ENCODE results near the gene UBE2D1. TPM values are rescaled to one million over a fixed set of nuclear protein-coding genes. Genes with fewer than 3 reads are reported as not detected.
A peak's percentile ranks its signal among the peaks of the same experiment; 100 is the strongest.

The UBE2D1 gene
- total and polyA plus RNA-seq, 2 of the 13 experiments (the other 11 are each of a cell fraction or from before 2014, with no cell fraction given), result 6.2 to 13.8 TPM

DNA sequence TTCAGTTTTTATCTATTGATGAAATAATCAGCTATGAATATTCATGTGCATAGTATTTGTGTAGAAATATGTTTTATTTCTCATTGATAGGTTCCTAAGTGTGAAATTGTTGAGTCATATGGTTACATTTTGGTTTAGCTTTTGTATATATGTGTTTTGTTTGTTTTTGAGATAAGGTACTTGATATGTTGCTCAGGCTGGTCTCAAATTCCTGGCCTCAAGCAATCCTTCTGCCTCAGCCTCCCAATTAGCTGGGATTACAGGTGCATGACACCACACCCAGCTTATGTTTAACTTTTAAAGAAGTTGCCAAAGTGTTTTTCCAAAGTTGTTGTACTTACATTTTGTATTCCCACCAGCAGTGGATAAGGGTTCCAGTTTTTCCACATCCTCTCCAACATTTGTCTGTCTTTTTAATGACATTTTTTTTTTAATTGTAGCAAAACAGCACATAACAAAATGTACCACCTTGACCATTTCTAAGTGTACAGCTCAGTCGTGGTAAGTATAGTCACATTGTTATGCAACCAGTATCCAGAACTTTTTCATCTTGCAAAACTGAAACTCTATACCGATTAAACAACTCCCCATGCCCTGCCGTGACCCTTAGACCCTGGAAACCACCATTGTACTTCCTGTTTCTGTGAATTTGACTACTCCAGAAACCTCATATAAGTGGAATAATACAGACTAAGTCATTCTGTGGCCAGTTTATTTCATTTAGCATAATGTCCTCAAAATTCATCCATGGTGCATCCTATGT, 12.6 kb upstream of the UBE2D1 start (continued):
- TF ChIP-seq HOMEZ (CRISPR knock-in tag; IDR thresholded peaks at IDR 0.05; ENCODE audit: low read depth) (peak; percentile 87), KDM6A (CRISPR knock-in tag; IDR thresholded peaks at IDR 0.05; ENCODE audit: low read depth) (peak; percentile 27; the same call in 1 of the 2 replicates), MEIS1 (CRISPR knock-in tag; IDR thresholded peaks at IDR 0.05; ENCODE audit: borderline replicate concordance) (no peak), ZNF335 (CRISPR knock-in tag; IDR thresholded peaks at IDR 0.05) (no peak), ZNF678 (CRISPR knock-in tag; IDR thresholded peaks at IDR 0.05) (no peak), THAP11 (CRISPR knock-in tag; IDR thresholded peaks at IDR 0.05) (peak; percentile 60), NFAT5 (CRISPR knock-in tag; IDR thresholded peaks at IDR 0.05) (no peak), ZSCAN29 (CRISPR knock-in tag; conservative IDR thresholded peaks at IDR 0.05) (no peak), ELF1 (CRISPR knock-in tag; IDR thresholded peaks at IDR 0.05) (peak; percentile 64), ZNF331 (CRISPR knock-in tag; IDR thresholded peaks at IDR 0.05) (peak; percentile 60; the same call in 1 of the 2 replicates), ISX (CRISPR knock-in tag; conservative IDR thresholded peaks at IDR 0.05) (no peak), RXRA (CRISPR knock-in tag; IDR thresholded peaks at IDR 0.05) (no peak; the same call in 1 of the 2 replicates), PRDM4 (CRISPR knock-in tag; IDR thresholded peaks at IDR 0.05; ENCODE audit: borderline replicate concordance) (no peak), ETV5 (CRISPR knock-in tag; IDR thresholded peaks at IDR 0.05; ENCODE audit: borderline replicate concordance) (peak; percentile 45; the same call in 1 of the 2 replicates), ZFP36L2 (CRISPR knock-in tag; IDR thresholded peaks at IDR 0.05) (no peak), ZFP41 (CRISPR knock-in tag; IDR thresholded peaks at IDR 0.05; ENCODE audit: borderline replicate concordance) (no peak), ZGPAT (CRISPR knock-in tag; IDR thresholded peaks at IDR 0.05) (peak; percentile 52; the same call in 1 of the 2 replicates)
- TF ChIP-seq, protein P1, sequence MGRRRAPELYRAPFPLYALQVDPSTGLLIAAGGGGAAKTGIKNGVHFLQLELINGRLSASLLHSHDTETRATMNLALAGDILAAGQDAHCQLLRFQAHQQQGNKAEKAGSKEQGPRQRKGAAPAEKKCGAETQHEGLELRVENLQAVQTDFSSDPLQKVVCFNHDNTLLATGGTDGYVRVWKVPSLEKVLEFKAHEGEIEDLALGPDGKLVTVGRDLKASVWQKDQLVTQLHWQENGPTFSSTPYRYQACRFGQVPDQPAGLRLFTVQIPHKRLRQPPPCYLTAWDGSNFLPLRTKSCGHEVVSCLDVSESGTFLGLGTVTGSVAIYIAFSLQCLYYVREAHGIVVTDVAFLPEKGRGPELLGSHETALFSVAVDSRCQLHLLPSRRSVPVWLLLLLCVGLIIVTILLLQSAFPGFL (CRISPR knock-in tag; IDR thresholded peaks at IDR 0.05), result no peak

All from HepG2 (cell line).